K562 (cell line): Measurements from ENCODE around the gene FFAR1. TPM values are rescaled to one million over a fixed set of nuclear protein-coding genes. Genes with fewer than 3 reads are reported as not detected.

ENCODE experiments used
- ATAC-seq: fragments of 200-7000 bp; cut with Tn5 transposase; 3 replicates; pipeline ENCODE4 v1.9.1; 2020; ENCODE audit warnings: moderate library complexity
- BruUV-seq: library from RNA; stranded (reverse); fragments of 400-500 nt; replicated peaks from 2 replicates; lab custom pipeline; 2021; lab: Mats Ljungman, UMichigan
- CTCF ChIA-PET: fragments of 300-600 bp; formaldehyde crosslinking; extraction: SDS; loops from one replicate; lab custom pipeline; 2021; ENCODE audit warnings: low intra/inter-chr PET ratio; lab: Yijun Ruan, JAX
- POLR2A ChIA-PET: fragments of 300-600, 350-650 bp; sonication (Branson Sonifier 250); formaldehyde crosslinking; extraction: SDS; loops from one replicate; lab custom pipeline; 2021; ENCODE audit warnings: antibody characterized with exemption, inconsistent platforms; lab: Yijun Ruan, JAX
- DNase-seq, 4 experiments: peaks; one replicate each; pipeline versions ENCODE4 v3.0.0 to v3.0.0-alpha.2; 2011 to 2018; ENCODE audit warnings: low spot score in 3 of 4, mixed read lengths in 3 of 4; ENCODE audit errors: extremely low read depth in 1 of 4
- FAIRE-seq: peaks from 2 replicates; lab custom pipeline; 2011; peaks lifted over from hg19 to GRCh38; lab: Jason Lieb, UNC
- H2AFZ ChIP-seq: 2 replicates; pipeline ENCODE4 v1.6.0; 2011; ENCODE audit warnings: low read depth, low read length, control low read depth, inconsistent platforms
- H3K27ac ChIP-seq: fragments of 200-600 bp; 3 replicates; pipeline ENCODE4 v1.8.0; 2011; ENCODE audit warnings: low read depth, mild to moderate bottlenecking, control low read depth, inconsistent platforms, low read length, moderate library complexity, mixed read lengths; ENCODE audit errors: extremely low read depth
- H3K27me3 ChIP-seq, 2 experiments: fragments of 300-600 bp in 1 of 2; 2 replicates in 1 of 2; 3 replicates in 1 of 2; pipeline versions ENCODE4 v1.6.0 to v1.8.0; 2011; ENCODE audit warnings: inconsistent platforms in 2 of 2, low read length in 2 of 2, mild to moderate bottlenecking in 1 of 2, mixed read lengths in 1 of 2, moderate library complexity in 1 of 2; ENCODE audit not compliant: control insufficient read depth in 2 of 2, insufficient read depth in 2 of 2
- H3K36me3 ChIP-seq: fragments of 300-600 bp; 3 replicates; pipeline ENCODE4 v1.8.0; 2011; ENCODE audit warnings: mild to moderate bottlenecking, low read length, inconsistent platforms; ENCODE audit not compliant: control insufficient read depth, insufficient read depth
- H3K4me1 ChIP-seq, 2 experiments: fragments of 200-600 bp in 1 of 2; replicated peaks in 1 of 2; 2 replicates in 1 of 2; 3 replicates in 1 of 2; pipeline versions ENCODE4 v1.5.1 to v1.8.0; 2011; ENCODE audit warnings: inconsistent platforms in 2 of 2, low read length in 2 of 2, mild to moderate bottlenecking in 1 of 2, mixed read lengths in 1 of 2, moderate library complexity in 1 of 2; ENCODE audit not compliant: control insufficient read depth in 2 of 2, insufficient read depth in 2 of 2
- H3K4me2 ChIP-seq: 2 replicates; pipeline ENCODE4 v1.6.1; 2011; ENCODE audit warnings: low read length, control low read depth, inconsistent platforms, mixed read lengths; ENCODE audit not compliant: insufficient read depth
- H3K4me3 ChIP-seq: fragments of 200-600 bp; sonication (generic), shearing (Covaris generic); 2 replicates; pipeline ENCODE4 v1.5.1; 2016; ENCODE audit warnings: control low read depth, inconsistent platforms
- H3K79me2 ChIP-seq: fragments of 200-600 bp; 3 replicates; pipeline ENCODE4 v1.8.0; 2011; ENCODE audit warnings: low read length, inconsistent platforms; ENCODE audit not compliant: control insufficient read depth, insufficient read depth
- H3K9ac ChIP-seq, 2 experiments: 2 replicates each; pipeline versions ENCODE4 v1.6.0 to v1.6.1; 2011; ENCODE audit warnings: low read depth in 2 of 2, low read length in 2 of 2, control low read depth in 1 of 2, inconsistent platforms in 1 of 2, mild to moderate bottlenecking in 1 of 2, mixed read lengths in 1 of 2; ENCODE audit not compliant: insufficient read depth in 1 of 2
- H3K9me1 ChIP-seq: one replicate; pipeline ENCODE4 v1.6.0; 2011; ENCODE audit warnings: inconsistent platforms, mild to moderate bottlenecking, low read length, moderate library complexity; ENCODE audit not compliant: control insufficient read depth, insufficient read depth
- H3K9me3 ChIP-seq: replicated peaks from 2 replicates; pipeline ENCODE4 v1.5.1; 2011; ENCODE audit warnings: low read depth, low read length, inconsistent platforms; ENCODE audit not compliant: control insufficient read depth, insufficient read depth
- H4K20me1 ChIP-seq: replicated peaks from 2 replicates; pipeline ENCODE4 v1.6.1; 2011; ENCODE audit warnings: low read length, inconsistent platforms, mixed read lengths; ENCODE audit not compliant: control insufficient read depth, insufficient read depth
- DACH1 ChIP-seq: fragments of 450-650 bp; IDR thresholded peaks from 2 replicates; pipeline ENCODE4 v1.6.1; 2018; ENCODE audit not compliant: partially characterized antibody
- PURB ChIP-seq: sonication (generic); formaldehyde crosslinking; IDR thresholded peaks from 2 replicates; pipeline ENCODE4 v1.9.0; 2021; ENCODE audit warnings: low read depth, mild to moderate bottlenecking, missing genetic modification reagents
- RFX7 ChIP-seq: fragments of 250-450 bp; sonication (Bioruptor Pico); IDR thresholded peaks from 2 replicates; pipeline ENCODE4 v1.5.1; 2021; ENCODE audit warnings: mild to moderate bottlenecking
- ZBTB49 ChIP-seq: sonication (generic); formaldehyde crosslinking; IDR thresholded peaks from 2 replicates; pipeline ENCODE4 v1.8.0; 2022; ENCODE audit warnings: missing genetic modification reagents, mild to moderate bottlenecking, borderline replicate concordance
- ZEB2 ChIP-seq: fragments of 450-650 bp; IDR thresholded peaks from 2 replicates; pipeline ENCODE4 v1.6.1; 2016
- ZNF3 ChIP-seq: fragments of 250-450 bp; sonication (Bioruptor Pico); IDR thresholded peaks from 2 replicates; pipeline ENCODE4 v1.5.0; 2021; ENCODE audit warnings: mild to moderate bottlenecking, moderate library complexity
- ZNF561 ChIP-seq: fragments of 450-650 bp; formaldehyde crosslinking; conservative IDR thresholded peaks from 2 replicates; pipeline ENCODE4 v1.4.0; 2020; ENCODE audit warnings: mild to moderate bottlenecking, moderate library complexity
- ZSCAN29 ChIP-seq: fragments of 450-650 bp; IDR thresholded peaks from 2 replicates; pipeline ENCODE4 v1.6.1; 2017
- WGBS: fragments of 100-300 bp; shearing (Covaris generic); methylation state at CpG from one replicate; pipeline ENCODE4 v1.1.6; 2016; ENCODE audit warnings: low coverage, mixed read lengths; ENCODE audit not compliant: insufficient coverage; ENCODE audit errors: missing lambda C conversion rate; 5-methylcytosine and 5-hydroxymethylcytosine counted together
- in situ Hi-C: fragments of 300-500 bp; cut with MboI; formaldehyde crosslinking; loops from 4 replicates; pipeline ENCODE4 v1.15.0; 2018; ENCODE audit warnings: inconsistent platforms, mixed read lengths
- intact Hi-C: fragments of 100-400 bp; cut with micrococcal nuclease; formaldehyde crosslinking; loops from 2 replicates; pipeline ENCODE4 v1.14.2; 2022
- polyA plus RNA-seq, 8 experiments: library from polyadenylated mRNA; depleted of rRNA in 4 of 8; stranded (reverse) in 5 of 8; unstranded in 3 of 8; fragments of >200 nt; fragmentation: Nextera tagmentation in 2 of 8; fragmentation: Illumina TruSeq in 1 of 8; extraction: Ambion mirVana in 2 of 8; extraction: Trizol in 1 of 8; gene quantifications; 2 replicates each; pipeline versions ENCODE4 v1.2.1 to v1.2.3, GENCODE V29; 2011 to 2014; ENCODE audit warnings: inconsistent platforms in 1 of 8, missing spikeins in 1 of 8
- total RNA-seq, 7 experiments: library from RNA; depleted of rRNA in 6 of 7; stranded (reverse); fragments of >200 nt in 6 of 7; fragmentation: Illumina TruSeq in 2 of 7; extraction: Trizol in 2 of 7; gene quantifications; 2 replicates each; pipeline versions ENCODE4 v1.2.1 to v1.2.3, GENCODE V29; 2011 to 2021; ENCODE audit warnings: low replicate concordance in 1 of 7
- TF ChIP-seq, protein P1 (sequence below), 2 experiments: fragments of 200-800 bp in 1 of 2; sonication (Bioruptor generic) in 1 of 2; sonication (generic) in 1 of 2; formaldehyde crosslinking in 1 of 2; IDR thresholded peaks in 1 of 2; conservative IDR thresholded peaks in 1 of 2; 2 replicates each; pipeline versions ENCODE4 v1.5.0 to v1.6.1; 2016 to 2020; ENCODE audit warnings: missing compliant biosample characterization in 1 of 2, missing genetic modification characterization in 1 of 2, missing genetic modification reagents in 1 of 2

Gene FFAR1
- total and polyA plus RNA-seq, 9 of the 15 experiments (the other 6 are each of a cell fraction or from before 2014, with no cell fraction given) = not detected

GRCh38 chr19:35332817-35333216 lies 14.9 kb upstream of the FFAR1 start:
- H3K9ac ChIP-seq = no peak overlapping the region; a peak in 1 of 4 replicates
- no peak overlapping the region for H3K27ac ChIP-seq
- in situ Hi-C loops (loop anchor here (10.0 kb wide), 1 partner anchor 58 kb away; no protein-coding TSS in a partner anchor), intact Hi-C loops (no loop called here)
- peaks cover 2 to 11% of the 10 kb centered on the region in 2 experiments; a peak in 3 of 5 replicates for H3K4me1 ChIP-seq
- BruUV-seq = no TSS peak
- H3K9me3 ChIP-seq = no peaks in the 10 kb centered on the region
- 49% methylated on average over 10 of the region's 12 CpGs for WGBS
- no peak overlapping the region for H2AFZ ChIP-seq
- TF ChIP-seq ZNF3 (CRISPR knock-in tag) (no peak), ZBTB49 (CRISPR knock-in tag) (no peak), PURB (no peak), ZNF561 (no peak), ZEB2 (no peak), DACH1 (no peak), ZSCAN29 (no peak), RFX7 (no peak)
- TF ChIP-seq, protein P1, sequence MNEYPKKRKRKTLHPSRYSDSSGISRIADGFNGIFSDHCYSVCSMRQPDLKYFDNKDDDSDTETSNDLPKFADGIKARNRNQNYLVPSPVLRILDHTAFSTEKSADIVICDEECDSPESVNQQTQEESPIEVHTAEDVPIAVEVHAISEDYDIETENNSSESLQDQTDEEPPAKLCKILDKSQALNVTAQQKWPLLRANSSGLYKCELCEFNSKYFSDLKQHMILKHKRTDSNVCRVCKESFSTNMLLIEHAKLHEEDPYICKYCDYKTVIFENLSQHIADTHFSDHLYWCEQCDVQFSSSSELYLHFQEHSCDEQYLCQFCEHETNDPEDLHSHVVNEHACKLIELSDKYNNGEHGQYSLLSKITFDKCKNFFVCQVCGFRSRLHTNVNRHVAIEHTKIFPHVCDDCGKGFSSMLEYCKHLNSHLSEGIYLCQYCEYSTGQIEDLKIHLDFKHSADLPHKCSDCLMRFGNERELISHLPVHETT (CRISPR knock-in tag; conservative IDR thresholded peaks at IDR 0.05 in 1 of 2, IDR thresholded peaks at IDR 0.05 in 1 of 2) = no peak
- TF ChIP-seq, all 486 proteins: peak for 0
- no peaks in the 10 kb centered on the region for H3K9me1 ChIP-seq
- DNase-seq (peak in 1 of 4 experiments; percentile 4), FAIRE-seq (no peak), ATAC-seq (no peak)
- H3K36me3 ChIP-seq = no peaks in the 10 kb centered on the region
- no peaks in the 10 kb centered on the region for H3K27me3 ChIP-seq
- no peaks in the 10 kb centered on the region for H3K79me2 ChIP-seq
- H3K4me2 ChIP-seq = no peak overlapping the region
- CTCF ChIA-PET = no interaction called here
- H4K20me1 ChIP-seq = no peaks in the 10 kb centered on the region
- H3K4me3 ChIP-seq = no peak overlapping the region
- POLR2A ChIA-PET = interaction anchor here (1.0 to 1.6 kb wide), 3 partner anchors 8 to 20 kb away, joined by 3 to 8 read pairs (median 3); no protein-coding TSS in a partner anchor
